D721Med (cell line): ENCODE results near the gene MDM2.

Experiments
- DNase-seq: peaks from one replicate; pipeline ENCODE4 v3.0.0; 2011; ENCODE audit warnings: low spot score; ENCODE audit not compliant: insufficient read length
- FAIRE-seq: peaks from 2 replicates; lab custom pipeline; 2011; peaks lifted over from hg19 to GRCh38; lab: Jason Lieb, UNC
- CTCF ChIP-seq: IDR thresholded peaks from 2 replicates; pipeline ENCODE4 v1.5.1; 2012; ENCODE audit warnings: mild to moderate bottlenecking, control low read depth; ENCODE audit not compliant: insufficient read depth; ENCODE audit errors: missing control alignments

MDM2 gene

GRCh38 chr12:68871921-68872320, 63.9 kb downstream of the MDM2 start:
- FAIRE-seq (no peak), DNase-seq (no peak)
- TF ChIP-seq CTCF, result peak; percentile 33

DNA sequence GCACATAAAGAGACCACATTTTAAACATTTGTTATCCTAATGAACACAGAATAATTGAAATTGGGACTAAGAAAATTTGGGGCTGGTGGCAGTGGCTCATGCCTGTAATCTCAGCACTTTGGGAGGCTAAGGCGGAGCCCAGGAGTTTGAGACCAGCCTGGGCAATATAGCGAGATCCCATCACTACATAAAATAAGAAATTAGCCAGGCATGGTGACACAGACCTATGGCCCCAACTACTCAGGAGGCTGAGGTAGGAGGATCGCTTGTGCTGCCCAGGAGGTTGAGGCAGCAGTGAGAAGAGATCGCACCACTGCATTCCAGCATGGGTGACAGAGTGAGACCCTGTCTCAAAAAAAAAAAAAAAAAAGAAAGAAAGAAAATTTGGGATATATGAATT, 65.3 kb downstream of the MDM2 start:
- no peak for TF ChIP-seq CTCF
- no peak for FAIRE-seq
- no peak for DNase-seq

DNA sequence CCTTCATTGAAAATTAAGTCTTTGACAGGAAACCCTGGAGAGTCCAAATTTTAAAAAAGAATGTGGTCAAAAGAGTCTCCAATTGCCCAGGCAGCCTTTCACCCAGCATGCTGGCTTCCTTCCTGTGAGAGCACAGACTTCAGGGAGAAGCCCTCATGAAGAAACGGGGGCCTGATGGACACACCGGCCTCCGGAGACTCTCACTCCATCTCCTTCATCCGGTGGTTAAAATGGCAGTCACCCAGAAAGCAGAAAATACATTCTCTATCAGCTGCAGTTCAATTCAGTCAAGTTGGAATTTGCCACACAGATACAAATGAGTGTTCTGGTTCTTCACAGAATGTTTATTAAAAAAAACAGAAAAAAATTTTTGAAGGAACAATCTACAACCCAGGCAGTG, 68.5 kb downstream of the MDM2 start:
- FAIRE-seq, result no peak
- TF ChIP-seq CTCF, result no peak
- DNase-seq, result no peak

- no peak for FAIRE-seq
- TF ChIP-seq CTCF, result no peak
- no peak for DNase-seq
Observed at GRCh38 chr12:68877583-68877982, 69.6 kb downstream of the MDM2 start.

GRCh38 chr12:68878283-68878682, 70.3 kb downstream of the MDM2 start:
- FAIRE-seq, result no peak
- no peak for TF ChIP-seq CTCF
- DNase-seq, result no peak

DNA sequence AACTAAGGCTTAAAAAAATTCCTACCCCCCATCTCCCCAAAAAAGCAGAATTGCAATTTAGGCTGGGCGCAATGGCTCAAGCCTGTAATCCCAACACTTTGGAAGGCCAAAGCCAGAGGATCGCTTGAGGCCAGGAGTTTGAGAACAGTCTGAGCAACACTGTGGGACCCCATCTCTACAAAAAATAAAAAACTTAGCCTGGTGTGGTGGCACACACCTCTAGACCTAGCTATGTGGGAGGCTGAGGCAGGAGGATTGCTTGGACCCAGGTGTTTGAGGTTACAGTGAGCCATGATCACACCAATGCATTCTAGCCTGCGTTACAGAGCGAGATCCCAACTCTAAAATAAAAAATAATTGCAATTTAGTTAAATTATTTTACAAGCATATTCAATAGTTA, 70.9 kb downstream of the MDM2 start:
- no peak for TF ChIP-seq CTCF
- FAIRE-seq, result no peak
- no peak for DNase-seq

DNA sequence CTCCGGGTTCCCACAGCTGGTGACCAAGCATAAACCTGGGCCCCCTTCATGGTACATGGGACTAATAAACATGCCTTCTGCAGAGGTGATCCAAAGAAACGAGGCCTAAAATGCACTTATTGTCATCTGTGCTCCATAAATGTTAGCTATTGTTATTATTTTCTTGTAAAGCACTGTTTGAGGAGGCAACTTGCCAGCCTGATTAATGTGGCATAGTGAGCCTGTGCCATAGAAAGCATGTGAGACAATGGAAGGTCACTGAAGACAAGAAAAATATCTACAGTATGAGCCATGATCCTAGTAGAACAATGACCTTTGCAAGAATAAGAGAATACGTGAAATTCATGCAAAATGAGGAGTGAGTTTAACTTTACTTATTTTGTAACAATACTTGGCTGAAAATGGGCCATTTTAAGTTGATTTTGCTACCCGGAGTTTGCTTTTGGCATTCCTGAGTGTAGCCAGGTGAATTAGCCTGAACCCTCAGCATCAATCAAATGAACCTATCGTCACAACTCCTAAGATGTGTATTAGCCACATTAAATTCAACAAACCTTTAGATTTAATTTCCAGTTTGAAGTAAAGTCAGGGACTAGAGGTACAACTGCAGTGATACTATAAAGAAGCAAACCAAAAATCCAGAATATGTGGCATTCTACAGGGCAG, 72.8 kb downstream of the MDM2 start:
- no peak for TF ChIP-seq CTCF
- FAIRE-seq, result no peak
- no peak for DNase-seq
